Neural progenitor cell (in vitro differentiated cells): ENCODE data around the gene TLN1. TPM values are rescaled to one million over a fixed set of nuclear protein-coding genes. Genes with fewer than 3 reads are reported as not detected.

Experiments used
- DNase-seq: peaks from one replicate; pipeline ENCODE4 v3.0.0-alpha.2; 2016; ENCODE audit warnings: low spot score
- H2AFZ ChIP-seq: fragments of 200-600 bp; sonication (generic); replicated peaks from 2 replicates; pipeline ENCODE4 v1.6.1; 2016; ENCODE audit warnings: antibody characterized with exemption
- H3F3A ChIP-seq: fragments of 200-600 bp; sonication (generic); 2 replicates; pipeline ENCODE4 v1.6.1; 2016; ENCODE audit warnings: antibody characterized with exemption, low read depth
- H3K27ac ChIP-seq: fragments of 200-600 bp; sonication (generic); 2 replicates; pipeline ENCODE4 v1.5.1; 2016; ENCODE audit warnings: mild to moderate bottlenecking
- H3K27me3 ChIP-seq: fragments of 200-600 bp; sonication (generic); 2 replicates; pipeline ENCODE4 v1.6.1; 2016; ENCODE audit warnings: mild to moderate bottlenecking, moderate library complexity
- H3K36me3 ChIP-seq: fragments of 200-600 bp; sonication (generic); 2 replicates; pipeline ENCODE4 v1.5.1; 2016
- H3K4me1 ChIP-seq: fragments of 200-600 bp; sonication (generic); 2 replicates; pipeline ENCODE4 v1.6.1; 2016; ENCODE audit warnings: mixed run types
- H3K4me2 ChIP-seq: fragments of 200-600 bp; sonication (generic); 2 replicates; pipeline ENCODE4 v1.6.1; 2016
- H3K4me3 ChIP-seq: fragments of 200-600 bp; sonication (generic); 2 replicates; pipeline ENCODE4 v1.5.1; 2016
- H3K79me2 ChIP-seq: fragments of 200-600 bp; sonication (generic); 2 replicates; pipeline ENCODE4 v1.6.1; 2016; ENCODE audit warnings: low read depth
- H3K9ac ChIP-seq: fragments of 200-600 bp; sonication (generic); 2 replicates; pipeline ENCODE4 v1.6.1; 2016
- H3K9me3 ChIP-seq: fragments of 200-600 bp; sonication (generic); 2 replicates; pipeline ENCODE4 v1.5.1; 2016; ENCODE audit warnings: low read depth
- H4K20me1 ChIP-seq: fragments of 200-600 bp; sonication (generic); 2 replicates; pipeline ENCODE4 v1.6.1; 2016; ENCODE audit warnings: low read depth
- H3K27ac Mint-ChIP-seq: 3 replicates; pipeline ENCODE4 v1.8.0; 2021; ENCODE audit warnings: mixed read lengths
- H3K27me3 Mint-ChIP-seq: 2 replicates; pipeline ENCODE4 v1.8.0; 2022; ENCODE audit warnings: low read depth, mild to moderate bottlenecking, inconsistent platforms, moderate library complexity, mixed read lengths; ENCODE audit not compliant: insufficient read depth
- H3K36me3 Mint-ChIP-seq: 3 replicates; pipeline ENCODE4 v1.8.0; 2021; ENCODE audit warnings: mixed read lengths
- H3K4me1 Mint-ChIP-seq: 3 replicates; pipeline ENCODE4 v1.8.0; 2021; ENCODE audit warnings: mixed read lengths
- H3K4me3 Mint-ChIP-seq: 3 replicates; pipeline ENCODE4 v1.8.0; 2021; ENCODE audit warnings: mild to moderate bottlenecking, moderate library complexity, mixed read lengths
- H3K9me3 Mint-ChIP-seq: 3 replicates; pipeline ENCODE4 v1.8.0; 2020; ENCODE audit warnings: mixed read lengths
- EZH2 ChIP-seq: fragments of 200-600 bp; sonication (generic); IDR thresholded peaks from 2 replicates; pipeline ENCODE4 v1.6.1; 2017; ENCODE audit warnings: antibody characterized with exemption, mild to moderate bottlenecking, moderate library complexity
- EZH2phosphoT487 ChIP-seq: fragments of 200-600 bp; sonication (generic); IDR thresholded peaks from 2 replicates; pipeline ENCODE4 v1.6.1; 2017; ENCODE audit warnings: antibody characterized with exemption
- total RNA-seq: library from RNA; depleted of rRNA; stranded (reverse); fragments of >200 nt; gene quantifications from 2 replicates; pipeline ENCODE4 v1.2.3, GENCODE V29; 2015; ENCODE audit warnings: low replicate concordance
- TF ChIP-seq, protein P1 (sequence below): fragments of 200-600 bp; sonication (generic); IDR thresholded peaks from 2 replicates; pipeline ENCODE4 v1.5.1; 2017; ENCODE audit warnings: antibody characterized with exemption, mild to moderate bottlenecking

TLN1 gene
- total RNA-seq, 1 donor from 2014 or later, result 36.7 TPM

GRCh38 chr9:35714579-35715252 is 17.3 kb downstream of the TLN1 start:
- Histone ChIP-seq H3K79me2 (no peaks in the 10 kb centered on the region), H3K9me3 (no peaks in the 10 kb centered on the region), H3K4me3 (no peak overlapping the region), H3K27ac (no peak overlapping the region), H3K27me3 (no peaks in the 10 kb centered on the region), H3K4me2 (no peak overlapping the region), H4K20me1 (no peaks in the 10 kb centered on the region), H2AFZ (no peak overlapping the region), H3K4me1 (no peaks in the 10 kb centered on the region), H3K36me3 (no peaks in the 10 kb centered on the region), H3K9ac (no peak overlapping the region), H3F3A (no peaks in the 10 kb centered on the region)
- TF ChIP-seq EZH2 (no peak), EZH2phosphoT487 (no peak)
- TF ChIP-seq, protein P1, sequence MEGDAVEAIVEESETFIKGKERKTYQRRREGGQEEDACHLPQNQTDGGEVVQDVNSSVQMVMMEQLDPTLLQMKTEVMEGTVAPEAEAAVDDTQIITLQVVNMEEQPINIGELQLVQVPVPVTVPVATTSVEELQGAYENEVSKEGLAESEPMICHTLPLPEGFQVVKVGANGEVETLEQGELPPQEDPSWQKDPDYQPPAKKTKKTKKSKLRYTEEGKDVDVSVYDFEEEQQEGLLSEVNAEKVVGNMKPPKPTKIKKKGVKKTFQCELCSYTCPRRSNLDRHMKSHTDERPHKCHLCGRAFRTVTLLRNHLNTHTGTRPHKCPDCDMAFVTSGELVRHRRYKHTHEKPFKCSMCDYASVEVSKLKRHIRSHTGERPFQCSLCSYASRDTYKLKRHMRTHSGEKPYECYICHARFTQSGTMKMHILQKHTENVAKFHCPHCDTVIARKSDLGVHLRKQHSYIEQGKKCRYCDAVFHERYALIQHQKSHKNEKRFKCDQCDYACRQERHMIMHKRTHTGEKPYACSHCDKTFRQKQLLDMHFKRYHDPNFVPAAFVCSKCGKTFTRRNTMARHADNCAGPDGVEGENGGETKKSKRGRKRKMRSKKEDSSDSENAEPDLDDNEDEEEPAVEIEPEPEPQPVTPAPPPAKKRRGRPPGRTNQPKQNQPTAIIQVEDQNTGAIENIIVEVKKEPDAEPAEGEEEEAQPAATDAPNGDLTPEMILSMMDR, result no peak
- no peak for DNase-seq
- peaks cover 60% of the 10 kb centered on the region for H3K36me3 Mint-ChIP-seq
- H3K4me3 Mint-ChIP-seq, result no peak overlapping the region
- H3K9me3 Mint-ChIP-seq, result no peaks in the 10 kb centered on the region
- no peak overlapping the region for H3K27ac Mint-ChIP-seq
- H3K27me3 Mint-ChIP-seq, result peaks cover 6% of the 10 kb centered on the region
- no peaks in the 10 kb centered on the region for H3K4me1 Mint-ChIP-seq

DNA sequence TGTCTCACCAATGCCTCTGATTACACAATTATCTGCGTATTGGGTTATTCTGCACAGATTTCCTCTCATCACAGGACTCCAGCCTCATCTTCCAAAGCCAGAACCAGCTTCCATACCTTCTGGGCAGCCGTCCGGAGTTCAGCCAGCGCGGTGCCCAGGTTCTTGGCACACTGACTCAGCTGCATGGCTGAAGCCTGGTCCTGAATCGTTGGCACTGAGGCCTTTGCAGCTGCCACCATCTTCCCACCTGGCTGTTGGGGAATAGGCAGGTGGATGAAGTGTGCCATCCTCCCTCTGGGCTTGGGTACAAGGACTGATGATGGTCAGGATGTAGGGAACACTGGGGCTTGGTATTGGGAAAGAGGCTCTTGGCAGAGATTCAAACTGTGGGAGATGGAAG is 17.9 kb downstream of the TLN1 start:
- Histone ChIP-seq H3K9ac (no peak overlapping the region), H3K79me2 (no peaks in the 10 kb centered on the region), H3K4me2 (no peak overlapping the region), H3K27me3 (no peaks in the 10 kb centered on the region), H4K20me1 (no peaks in the 10 kb centered on the region), H3K4me3 (no peak overlapping the region), H3K4me1 (no peaks in the 10 kb centered on the region), H3K36me3 (no peaks in the 10 kb centered on the region), H3K27ac (no peak overlapping the region), H3K9me3 (no peaks in the 10 kb centered on the region), H3F3A (no peaks in the 10 kb centered on the region), H2AFZ (no peak overlapping the region)
- no peaks in the 10 kb centered on the region for H3K4me1 Mint-ChIP-seq
- H3K9me3 Mint-ChIP-seq, result no peaks in the 10 kb centered on the region
- DNase-seq, result no peak
- H3K27ac Mint-ChIP-seq, result no peak overlapping the region
- peaks cover 54% of the 10 kb centered on the region for H3K36me3 Mint-ChIP-seq
- H3K27me3 Mint-ChIP-seq, result peaks cover 6% of the 10 kb centered on the region
- no peak overlapping the region for H3K4me3 Mint-ChIP-seq
- TF ChIP-seq, protein P1, result no peak
- TF ChIP-seq EZH2phosphoT487 (no peak), EZH2 (no peak)

- no peaks in the 10 kb centered on the region for H4K20me1 ChIP-seq
- no peak overlapping the region for H3K4me3 ChIP-seq
- H3K9ac ChIP-seq, result no peak overlapping the region
- no peaks in the 10 kb centered on the region for H3K36me3 ChIP-seq
- Mint-ChIP-seq H3K9me3 (no peaks in the 10 kb centered on the region), H3K4me3 (no peak overlapping the region), H3K27me3 (peaks cover 6% of the 10 kb centered on the region), H3K36me3 (peaks cover 55% of the 10 kb centered on the region), H3K27ac (no peak overlapping the region), H3K4me1 (no peaks in the 10 kb centered on the region)
- no peaks in the 10 kb centered on the region for H3K4me1 ChIP-seq
- no peak overlapping the region for H3K4me2 ChIP-seq
- no peaks in the 10 kb centered on the region for H3K79me2 ChIP-seq
- no peaks in the 10 kb centered on the region for H3K27me3 ChIP-seq
- no peak overlapping the region for H3K27ac ChIP-seq
- no peak overlapping the region for H2AFZ ChIP-seq
- TF ChIP-seq EZH2phosphoT487, result no peak
- TF ChIP-seq EZH2, result no peak
- TF ChIP-seq, protein P1, result no peak
- DNase-seq, result no peak
- H3K9me3 ChIP-seq, result no peaks in the 10 kb centered on the region
- no peaks in the 10 kb centered on the region for H3F3A ChIP-seq
Measured at GRCh38 chr9:35713578-35713977, 18.4 kb downstream of the TLN1 start.
